Tibial nerve (tissue), 3 donors: Measurements from ENCODE around the gene HSD17B4.

ENCODE experiments used
- POLR2A ChIP-seq, 2 donors: fragments of 450-650 bp; IDR thresholded peaks; one replicate each; pipeline ENCODE4 v1.6.1; 2017; ENCODE audit warnings: antibody characterized with exemption in 2 of 2, mild to moderate bottlenecking in 2 of 2, moderate library complexity in 2 of 2
- TF ChIP-seq, protein P1 (sequence below), 5 experiments: fragments of 200-600 bp in 3 of 5; fragments of 450-650 bp in 2 of 5; sonication (generic) in 3 of 5; IDR thresholded peaks; one replicate each; pipeline ENCODE4 v1.5.1; 2016 to 2019; ENCODE audit warnings: antibody characterized with exemption in 5 of 5, mild to moderate bottlenecking in 3 of 5, moderate library complexity in 2 of 5

DNA sequence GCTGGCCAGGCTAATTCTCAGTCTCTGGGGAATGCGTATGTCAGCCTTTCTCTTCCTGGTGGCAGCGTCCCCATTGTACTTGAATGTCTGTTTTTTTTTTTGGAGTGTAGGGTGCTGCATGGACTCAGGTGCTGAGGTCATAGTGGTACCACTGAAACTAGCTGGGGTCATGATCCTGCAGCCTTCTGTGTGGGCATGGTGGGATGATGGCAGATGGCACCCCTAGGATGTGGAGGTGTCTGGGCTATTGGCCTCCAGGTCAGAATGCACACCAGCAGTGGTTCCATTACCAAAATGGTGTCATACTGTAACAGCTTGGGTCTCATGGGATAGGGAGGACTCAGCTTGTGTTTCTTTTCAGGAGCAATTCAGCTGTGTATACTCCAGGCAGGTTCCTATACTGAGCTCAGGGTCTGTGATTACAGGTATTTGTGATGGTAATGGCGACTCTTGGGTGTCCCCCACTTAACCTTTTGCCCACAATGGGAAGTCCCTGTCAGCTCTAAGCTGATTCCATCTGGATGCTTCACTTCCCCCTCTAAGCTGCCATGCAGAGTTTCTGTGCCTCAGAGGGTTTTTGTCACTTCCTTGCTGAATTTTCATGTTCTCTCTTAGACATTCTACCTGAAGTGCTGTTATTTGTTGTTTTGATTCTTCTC, 17.9 kb downstream of the HSD17B4 start:
- TF ChIP-seq, protein P1, sequence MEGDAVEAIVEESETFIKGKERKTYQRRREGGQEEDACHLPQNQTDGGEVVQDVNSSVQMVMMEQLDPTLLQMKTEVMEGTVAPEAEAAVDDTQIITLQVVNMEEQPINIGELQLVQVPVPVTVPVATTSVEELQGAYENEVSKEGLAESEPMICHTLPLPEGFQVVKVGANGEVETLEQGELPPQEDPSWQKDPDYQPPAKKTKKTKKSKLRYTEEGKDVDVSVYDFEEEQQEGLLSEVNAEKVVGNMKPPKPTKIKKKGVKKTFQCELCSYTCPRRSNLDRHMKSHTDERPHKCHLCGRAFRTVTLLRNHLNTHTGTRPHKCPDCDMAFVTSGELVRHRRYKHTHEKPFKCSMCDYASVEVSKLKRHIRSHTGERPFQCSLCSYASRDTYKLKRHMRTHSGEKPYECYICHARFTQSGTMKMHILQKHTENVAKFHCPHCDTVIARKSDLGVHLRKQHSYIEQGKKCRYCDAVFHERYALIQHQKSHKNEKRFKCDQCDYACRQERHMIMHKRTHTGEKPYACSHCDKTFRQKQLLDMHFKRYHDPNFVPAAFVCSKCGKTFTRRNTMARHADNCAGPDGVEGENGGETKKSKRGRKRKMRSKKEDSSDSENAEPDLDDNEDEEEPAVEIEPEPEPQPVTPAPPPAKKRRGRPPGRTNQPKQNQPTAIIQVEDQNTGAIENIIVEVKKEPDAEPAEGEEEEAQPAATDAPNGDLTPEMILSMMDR (IDR thresholded peaks at IDR 0.05): no peak
- TF ChIP-seq POLR2A (IDR thresholded peaks at IDR 0.05): no peak
